PFSK-1 (cell line): ENCODE results near the gene LAMC1.

Experiments
- FOXP2 ChIP-seq: optimal IDR thresholded peaks from 2 replicates; pipeline ENCODE3; 2011; ENCODE audit warnings: borderline replicate concordance, control low read depth, inconsistent platforms; ENCODE audit not compliant: insufficient read depth; ENCODE audit errors: extremely low read length, extremely low read depth
- POLR2AphosphoS5 ChIP-seq: IDR thresholded peaks from 2 replicates; pipeline ENCODE4 v1.6.1; 2012; ENCODE audit warnings: low read depth, mild to moderate bottlenecking, control low read depth, low read length, moderate library complexity
- REST ChIP-seq, 2 experiments: IDR thresholded peaks; 2 replicates each; pipeline versions ENCODE4 v1.6.1 to v1.8.0; 2011 to 2012; ENCODE audit warnings: low read depth in 2 of 2, low read length in 2 of 2, control low read depth in 1 of 2, inconsistent platforms in 1 of 2, mild to moderate bottlenecking in 1 of 2, moderate library complexity in 1 of 2; ENCODE audit not compliant: insufficient read depth in 1 of 2
- SIN3A ChIP-seq: IDR thresholded peaks from 2 replicates; pipeline ENCODE4 v1.6.1; 2012; ENCODE audit warnings: mild to moderate bottlenecking, low read length, moderate library complexity, borderline replicate concordance; ENCODE audit not compliant: insufficient read depth
- TAF1 ChIP-seq: IDR thresholded peaks from 2 replicates; pipeline ENCODE4 v1.6.1; 2012; ENCODE audit warnings: low read length, control low read depth, borderline replicate concordance; ENCODE audit not compliant: insufficient read depth

LAMC1 gene

DNA sequence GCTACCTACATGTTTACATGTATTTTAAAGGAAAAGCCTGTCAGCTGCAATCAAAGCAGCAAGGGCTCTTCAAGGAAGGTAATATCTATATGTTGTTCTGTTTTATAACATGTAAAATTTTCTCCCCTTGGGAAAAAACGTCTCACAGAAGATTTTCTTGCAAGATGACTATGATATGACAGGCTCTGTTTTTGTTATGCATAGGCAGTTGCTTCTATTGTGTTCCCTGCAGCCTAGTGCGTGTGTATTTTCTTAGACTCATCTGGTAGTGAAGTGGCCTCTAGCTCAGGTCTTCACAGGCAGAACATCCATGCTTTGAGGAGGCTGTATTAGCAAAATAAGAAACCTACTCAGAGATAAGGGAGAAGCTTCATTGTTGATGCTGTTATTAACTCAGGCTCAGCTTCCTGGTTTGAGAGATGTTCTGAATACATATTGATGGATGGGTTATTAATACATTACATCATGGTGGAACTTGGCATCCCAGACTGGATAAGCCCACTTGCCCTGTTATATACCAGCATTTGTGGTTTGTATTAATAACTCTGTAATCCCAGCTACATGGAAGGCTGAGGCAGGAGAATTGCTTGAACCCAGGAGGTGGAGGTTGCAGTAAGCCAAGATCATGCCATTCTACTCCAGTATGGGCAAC lies 35.8 kb downstream of the LAMC1 start:
- TF ChIP-seq SIN3A (no peak), TAF1 (no peak), REST (IDR thresholded peaks at IDR 0.05; ENCODE audit: insufficient read depth in 1 of 2, low read depth in 2 of 2, low read length in 2 of 2) (no peak), POLR2AphosphoS5 (no peak), FOXP2 (no peak)

DNA sequence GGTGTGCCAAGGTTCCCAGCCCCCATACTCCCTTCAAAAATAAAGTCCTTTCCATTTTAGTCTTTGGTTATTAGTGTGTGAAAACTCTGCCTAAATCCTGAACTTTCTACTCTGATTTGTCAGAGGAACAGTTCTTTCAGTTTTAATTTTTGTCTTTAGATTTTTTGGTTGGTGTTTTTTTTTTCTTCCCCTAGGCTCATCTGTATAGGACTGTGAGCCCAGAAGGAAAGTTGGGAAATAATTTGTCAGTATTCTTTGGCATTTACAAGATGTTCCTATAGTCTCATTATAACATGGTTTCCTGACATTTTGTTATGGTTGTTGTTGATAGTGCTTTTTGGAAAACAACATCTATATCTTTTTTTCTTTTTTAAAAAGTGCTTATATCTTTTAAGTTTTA lies 38.0 kb downstream of the LAMC1 start:
- no peak for TF ChIP-seq FOXP2
- TF ChIP-seq TAF1, result no peak
- TF ChIP-seq POLR2AphosphoS5, result no peak
- no peak for TF ChIP-seq SIN3A
- no peak for TF ChIP-seq REST (IDR thresholded peaks at IDR 0.05; ENCODE audit: insufficient read depth in 1 of 2, low read depth in 2 of 2, low read length in 2 of 2)

GRCh38 chr1:183063349-183063748 lies 40.1 kb downstream of the LAMC1 start:
- TF ChIP-seq REST (IDR thresholded peaks at IDR 0.05; ENCODE audit: insufficient read depth in 1 of 2, low read depth in 2 of 2, low read length in 2 of 2) (no peak), SIN3A (no peak), FOXP2 (no peak), POLR2AphosphoS5 (no peak), TAF1 (no peak)

- TF ChIP-seq REST (IDR thresholded peaks at IDR 0.05; ENCODE audit: insufficient read depth in 1 of 2, low read depth in 2 of 2, low read length in 2 of 2), result no peak
- TF ChIP-seq POLR2AphosphoS5, result no peak
- no peak for TF ChIP-seq TAF1
- TF ChIP-seq SIN3A, result no peak
- TF ChIP-seq FOXP2, result no peak
These were observed 42.0 kb downstream of the LAMC1 start for GRCh38 chr1:183065168-183065706.
